SKM-1 treated with dmso at 0.1 percent for 144 hours (cell line): ENCODE data around the gene NABP1.

Experiments used
- DNase-seq: peaks from one replicate; lab custom pipeline; 2025; ENCODE audit not compliant: unreplicated experiment; lab: John Stamatoyannopoulos, UW

Gene NABP1

DNA sequence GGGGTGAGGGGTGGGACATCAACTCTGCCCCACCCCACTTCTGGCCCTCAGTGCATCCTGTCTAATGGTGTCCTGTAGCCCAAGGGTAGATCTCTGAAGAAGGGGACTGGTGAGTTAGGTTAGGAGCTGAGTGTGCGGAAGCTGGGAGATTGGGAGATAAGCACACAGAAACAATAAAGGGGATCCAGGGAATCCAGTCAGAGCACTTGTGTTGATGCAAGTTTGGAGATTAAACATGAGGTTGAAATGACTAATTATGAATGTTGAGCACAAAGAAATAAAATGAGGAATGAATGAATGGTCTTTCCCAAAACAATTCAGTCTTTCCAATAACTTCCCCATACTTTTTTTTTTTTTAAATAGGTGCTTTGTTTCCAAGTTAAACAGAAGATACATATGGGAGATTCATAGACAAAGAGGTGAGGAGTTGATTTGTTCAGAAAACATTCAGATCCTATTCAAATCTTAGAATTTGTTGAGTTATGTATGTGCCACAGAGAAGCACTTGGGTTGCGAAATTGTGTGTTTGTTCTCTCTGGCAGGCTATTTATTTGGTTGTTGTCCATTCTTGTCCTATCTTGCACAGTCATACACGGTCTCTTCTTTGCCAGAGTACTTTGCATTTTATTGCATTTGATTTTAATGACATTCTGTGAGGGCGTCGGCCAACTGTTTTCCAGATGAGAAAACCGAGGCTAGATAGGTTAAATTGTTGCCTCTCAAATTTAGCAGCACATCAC lies 31.6 kb upstream of the NABP1 start:
- no peak for DNase-seq

DNA sequence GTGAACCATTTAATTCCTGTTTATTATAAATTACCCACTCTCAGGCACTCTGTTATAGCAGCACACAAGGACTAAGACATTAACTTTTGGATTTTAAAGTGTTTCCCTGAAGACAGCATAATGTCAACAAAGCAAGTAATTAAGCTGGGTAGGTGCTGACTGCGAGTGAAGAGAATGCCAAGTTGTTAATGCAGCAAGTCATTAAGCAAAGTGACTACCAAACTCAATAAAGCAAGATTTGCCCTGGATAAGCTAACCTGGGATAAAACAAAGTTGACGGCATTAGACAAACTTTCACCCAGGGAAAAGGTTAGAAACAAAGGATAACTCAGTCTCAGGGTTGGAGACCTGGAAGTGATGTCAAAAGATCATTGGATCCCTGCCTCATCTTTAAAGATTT lies 28.4 kb upstream of the NABP1 start:
- DNase-seq = no peak

DNA sequence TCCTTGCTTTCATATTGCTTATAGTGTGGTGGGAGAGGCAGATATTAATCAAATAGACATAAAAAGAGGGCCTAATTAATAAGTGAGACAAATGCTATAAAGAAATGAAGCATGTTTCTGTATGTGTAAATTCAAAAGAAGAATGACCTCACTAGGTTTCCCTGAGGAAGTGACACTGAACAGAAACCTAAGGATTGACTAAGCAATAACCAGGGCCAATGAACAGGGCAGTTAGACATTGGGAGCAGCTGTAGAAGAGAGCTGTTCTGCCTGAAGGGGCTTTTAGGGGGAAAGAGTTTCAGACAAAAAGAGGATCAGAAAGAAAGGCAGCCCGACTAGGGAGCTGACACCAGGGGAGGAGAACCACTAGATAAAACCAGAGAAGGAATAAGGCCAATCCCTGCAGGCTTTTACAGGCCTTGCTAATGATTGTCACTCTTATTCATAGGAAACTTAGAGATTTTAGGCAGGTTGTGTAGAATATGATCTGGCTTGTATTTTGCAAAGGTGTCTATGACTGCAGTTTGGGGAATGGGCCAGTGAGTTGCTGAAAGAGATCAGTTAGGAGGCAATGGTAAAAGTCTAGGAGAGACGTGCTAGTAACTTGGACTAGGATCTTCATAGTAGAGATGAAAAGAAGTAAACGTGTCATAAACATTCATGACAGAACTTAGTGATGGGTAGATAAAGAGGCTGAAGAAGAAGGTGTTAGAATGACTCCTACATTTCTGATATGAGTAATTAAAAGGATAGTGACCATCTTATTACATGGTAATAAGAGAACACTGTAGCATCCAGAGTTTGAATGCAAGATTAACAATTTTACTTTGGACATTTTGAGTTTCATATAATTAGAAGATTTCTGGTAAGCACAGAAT lies 26.8 kb upstream of the NABP1 start:
- DNase-seq = no peak

DNA sequence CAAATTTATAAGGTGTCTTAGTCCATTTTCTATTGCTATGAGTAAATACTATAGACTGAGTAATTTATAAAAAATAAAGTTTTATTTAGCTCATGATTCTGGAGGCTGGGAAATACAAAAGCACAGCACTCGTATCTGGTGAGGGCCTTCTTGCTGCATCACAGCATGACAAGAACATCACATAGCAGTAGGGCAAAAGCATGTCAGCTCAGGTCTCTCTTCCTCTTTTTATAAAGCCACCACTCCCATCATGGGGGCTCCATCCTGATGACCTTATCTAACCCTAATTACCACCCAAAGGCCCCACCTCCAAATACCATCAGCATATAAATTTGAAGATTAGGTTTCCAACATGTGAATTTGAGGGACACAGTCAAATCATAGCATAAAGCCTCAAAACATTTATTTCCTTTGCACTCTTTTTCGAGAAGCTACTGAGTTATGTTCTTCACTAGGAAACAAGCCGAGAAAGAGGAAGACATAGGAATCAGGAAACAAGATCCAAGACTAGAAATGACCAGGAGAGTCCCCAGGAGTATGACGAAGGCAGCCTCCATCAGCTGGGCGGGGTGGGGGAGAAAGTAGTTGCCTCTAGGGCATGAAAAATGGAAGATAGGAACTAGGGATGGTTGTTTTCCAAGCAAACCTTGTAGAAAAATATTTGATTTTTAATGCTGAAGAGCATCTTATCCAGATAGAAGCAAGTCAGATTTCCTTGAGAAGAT lies 24.1 kb upstream of the NABP1 start:
- DNase-seq = no peak

DNA sequence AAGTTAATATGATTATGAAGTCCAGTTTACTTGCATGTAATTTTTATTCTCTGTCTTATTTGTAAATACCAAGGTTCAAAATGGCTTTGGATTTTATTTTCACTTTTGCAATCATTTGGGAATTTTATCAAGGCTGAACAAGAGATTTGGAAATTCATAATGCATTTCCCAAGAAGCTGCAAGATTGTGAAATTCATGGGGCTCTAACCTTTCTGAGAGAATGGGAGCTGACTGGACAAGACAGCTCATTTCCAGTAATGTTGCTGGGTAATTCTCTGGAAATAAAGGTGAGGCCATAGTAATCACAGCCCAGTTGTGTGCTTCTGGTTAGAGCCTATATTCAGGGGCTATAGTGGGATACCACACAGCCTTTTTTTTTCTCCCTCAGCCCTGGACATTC lies 21.5 kb upstream of the NABP1 start:
- DNase-seq = no peak

DNA sequence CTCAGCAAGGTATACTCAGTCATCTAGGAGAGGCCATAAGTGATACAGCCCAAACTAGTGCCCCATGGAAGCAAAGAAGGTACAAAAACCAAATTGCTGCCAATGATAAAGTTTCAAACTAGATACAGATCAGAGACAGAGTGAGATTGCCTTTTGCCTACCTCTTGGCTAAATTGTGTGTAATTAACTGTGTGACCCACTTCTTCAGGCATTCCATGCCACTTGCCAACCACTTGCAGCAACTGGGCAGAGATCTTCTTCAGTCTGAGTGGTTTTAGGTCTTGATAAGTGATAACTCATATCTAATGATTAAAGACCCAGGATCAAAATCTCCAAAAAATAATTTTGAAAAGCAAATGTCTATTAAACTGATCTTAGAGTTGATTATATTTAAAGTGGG lies 21.1 kb upstream of the NABP1 start:
- DNase-seq = no peak

DNA sequence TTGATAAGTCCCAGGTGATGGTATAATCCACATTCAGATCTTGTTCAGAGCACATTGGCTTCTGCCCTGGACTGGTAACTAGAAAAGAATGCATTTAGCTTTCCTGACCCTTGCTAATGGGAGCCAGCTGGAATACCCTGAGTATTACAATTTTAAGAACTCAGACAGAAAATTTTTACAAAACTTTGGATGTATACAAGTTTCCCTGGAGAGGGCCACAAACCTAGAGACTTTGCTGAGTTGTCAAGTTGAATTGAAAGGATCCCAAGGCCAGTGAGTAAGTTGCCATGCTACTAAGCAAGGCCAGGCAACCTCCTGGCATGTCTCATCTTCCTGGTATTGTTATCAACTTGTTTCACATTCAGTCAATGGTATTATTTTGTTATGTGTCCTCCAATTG lies 20.0 kb upstream of the NABP1 start:
- no peak for DNase-seq

DNA sequence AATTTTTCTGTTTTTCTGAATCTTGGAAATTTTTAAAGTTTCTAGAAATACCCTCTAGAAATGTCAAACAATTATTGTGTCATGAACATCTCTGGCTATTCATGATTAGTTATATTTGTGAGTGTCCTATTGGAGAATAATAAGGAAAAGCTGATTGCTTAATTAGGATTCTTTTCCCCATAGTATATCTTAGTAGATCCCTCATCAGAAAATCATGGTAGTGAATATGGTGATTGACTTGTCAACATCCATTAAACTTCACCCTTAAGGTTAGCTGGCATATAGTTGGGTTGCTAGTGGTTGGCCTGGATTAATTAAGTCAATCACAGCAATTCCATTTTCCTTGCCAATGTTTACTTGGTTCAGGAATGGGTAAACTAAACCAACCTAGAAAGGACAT lies 18.7 kb upstream of the NABP1 start:
- no peak for DNase-seq

DNA sequence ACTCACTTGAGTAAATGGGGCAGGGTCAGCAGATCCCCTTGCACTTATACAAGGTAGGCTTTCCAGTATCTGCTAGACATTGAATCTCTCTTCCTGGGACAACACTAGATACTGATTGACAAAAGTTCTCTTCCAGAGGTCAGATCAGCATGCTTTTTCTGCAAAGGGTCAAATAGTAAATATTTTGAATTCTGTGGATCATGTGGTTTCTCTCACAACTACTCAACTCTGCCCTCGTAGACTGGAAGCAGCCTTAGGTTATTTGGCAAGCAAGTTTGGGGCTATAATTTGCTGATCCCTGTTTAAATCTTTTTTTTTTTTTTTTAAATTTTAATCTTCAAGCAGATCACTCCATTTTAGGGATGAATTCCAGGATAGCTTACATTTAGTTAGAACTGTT lies 17.4 kb upstream of the NABP1 start:
- DNase-seq = no peak

DNA sequence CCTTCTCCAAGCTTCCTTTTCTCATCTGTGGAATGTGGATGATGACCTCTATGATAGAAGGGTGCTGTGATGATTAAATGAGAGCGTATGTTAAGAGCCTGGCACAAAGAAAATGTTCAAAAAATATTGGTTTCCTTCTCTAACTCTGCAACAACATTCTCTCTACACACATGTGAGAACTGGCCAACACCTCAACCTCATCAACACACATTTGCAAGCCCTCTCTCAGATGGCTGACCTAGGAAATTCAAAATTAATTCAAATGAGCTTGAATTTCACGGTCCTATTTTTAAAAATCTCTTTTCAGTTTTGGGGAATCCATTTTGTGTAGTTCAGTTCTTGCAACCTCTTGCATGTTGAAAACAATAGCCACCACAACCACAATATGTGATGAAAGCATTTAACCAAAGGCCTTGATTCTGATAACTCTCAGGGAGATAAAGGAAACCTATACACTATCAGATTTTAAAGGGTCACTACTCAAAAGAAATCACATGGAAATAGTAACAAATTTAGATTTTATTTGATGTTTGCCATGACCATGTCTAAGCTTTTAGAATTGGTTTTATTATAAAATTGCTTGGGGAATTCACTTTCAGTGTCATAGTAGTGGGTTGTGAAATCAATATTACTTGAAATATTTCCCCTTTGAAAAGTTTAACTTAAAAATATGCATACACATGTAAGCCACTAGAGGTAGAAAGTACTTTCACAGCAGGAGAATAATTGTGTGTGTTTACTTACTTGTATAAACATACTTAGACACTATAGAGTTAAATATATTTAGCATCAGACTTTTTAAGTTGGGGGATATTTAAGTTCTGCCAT lies 16.6 kb upstream of the NABP1 start:
- DNase-seq = no peak

DNA sequence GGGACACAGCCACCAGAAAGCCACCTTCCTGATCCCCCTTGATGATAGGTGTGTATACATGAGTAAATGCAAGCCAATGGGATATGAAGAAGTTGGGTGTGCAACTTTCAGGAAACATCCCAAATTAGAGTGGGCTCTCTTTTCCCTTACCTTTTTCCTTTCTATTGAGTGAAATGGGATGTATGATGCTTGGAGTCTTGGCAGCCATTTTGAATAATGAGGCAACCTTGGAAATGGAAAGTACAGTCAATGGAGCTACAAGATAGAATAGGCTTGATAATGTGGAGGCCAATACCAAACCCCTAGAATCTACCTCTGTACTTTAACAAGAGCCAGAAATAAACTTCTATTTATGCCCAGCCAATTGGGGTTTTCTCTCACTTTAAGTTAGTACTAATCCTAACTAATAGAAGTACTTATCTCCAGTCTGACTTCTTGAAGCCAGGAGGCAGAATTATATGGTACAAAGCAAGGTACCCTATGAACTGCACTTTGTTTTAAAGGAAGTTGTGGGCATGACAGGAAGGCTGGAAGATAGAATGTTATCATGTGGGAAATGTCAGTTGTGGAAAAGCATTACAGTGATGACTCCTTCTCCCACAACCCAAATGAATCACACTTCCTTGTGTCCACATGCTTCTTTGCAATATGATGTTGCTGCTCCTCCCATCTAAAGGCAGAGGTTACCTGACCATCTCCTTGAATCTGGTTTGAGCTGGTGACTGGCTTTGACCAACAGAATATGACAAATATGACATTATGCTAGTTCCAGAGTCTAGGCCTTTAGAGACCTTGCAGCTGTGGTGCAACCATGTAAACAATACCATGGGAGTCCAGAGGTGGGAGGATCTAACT lies 12.9 kb upstream of the NABP1 start:
- no peak for DNase-seq

DNA sequence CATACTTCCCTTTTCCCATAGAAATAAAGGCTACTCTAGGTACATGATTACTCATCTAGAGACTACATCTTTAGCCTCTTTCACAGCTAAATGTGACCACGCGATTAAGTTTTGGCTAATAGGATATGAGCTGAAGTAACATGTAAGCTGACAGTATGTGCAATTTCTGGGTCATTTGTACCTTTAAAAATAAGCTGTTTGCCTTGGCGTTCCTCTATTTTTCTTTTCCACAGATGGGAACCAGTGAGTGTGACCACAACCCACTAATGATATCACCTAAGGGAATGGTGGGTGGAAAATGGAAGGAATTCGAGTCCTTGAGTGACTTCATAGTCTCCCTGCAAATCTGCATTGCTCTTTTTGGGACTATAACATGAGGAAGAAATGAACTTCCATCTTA lies 11.7 kb upstream of the NABP1 start:
- no peak for DNase-seq

DNA sequence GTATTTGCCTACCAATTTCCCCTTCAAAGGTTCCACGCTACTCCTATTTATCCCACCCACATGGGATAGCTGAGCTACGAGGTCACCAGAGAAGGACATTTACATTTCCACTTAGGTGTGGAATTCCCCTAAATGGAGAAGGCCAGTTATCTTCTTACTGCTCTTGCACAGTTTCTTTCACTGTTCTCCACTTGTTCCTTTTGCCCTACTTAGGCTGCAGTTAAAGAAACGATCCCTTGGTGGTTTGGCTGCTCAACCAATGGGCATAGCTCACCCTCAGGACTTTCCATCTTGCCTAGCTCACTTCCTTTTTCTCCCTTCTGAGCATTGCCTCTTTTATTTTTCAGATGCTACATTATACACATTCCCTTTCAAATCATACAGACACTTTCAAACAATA lies 11.2 kb upstream of the NABP1 start:
- DNase-seq = peak; percentile 76

DNA sequence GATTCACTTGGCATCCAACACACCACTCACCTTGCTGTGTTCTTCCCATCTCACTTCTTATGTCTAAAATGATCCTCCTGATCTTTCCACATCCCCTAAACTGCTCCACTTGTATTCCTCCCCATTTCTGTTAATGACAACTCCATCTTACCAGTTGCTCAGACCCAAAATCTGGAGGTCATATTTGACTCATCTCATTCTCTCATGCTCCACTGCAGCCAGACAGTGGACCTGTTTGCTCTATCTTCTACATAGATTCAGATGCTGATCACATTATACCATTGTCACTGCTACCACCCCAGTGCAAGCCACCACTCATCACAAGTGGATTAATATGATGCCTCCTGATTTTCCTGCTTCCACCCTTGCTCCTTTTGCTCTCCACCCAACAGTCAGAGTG lies 7.9 kb upstream of the NABP1 start:
- no peak for DNase-seq

DNA sequence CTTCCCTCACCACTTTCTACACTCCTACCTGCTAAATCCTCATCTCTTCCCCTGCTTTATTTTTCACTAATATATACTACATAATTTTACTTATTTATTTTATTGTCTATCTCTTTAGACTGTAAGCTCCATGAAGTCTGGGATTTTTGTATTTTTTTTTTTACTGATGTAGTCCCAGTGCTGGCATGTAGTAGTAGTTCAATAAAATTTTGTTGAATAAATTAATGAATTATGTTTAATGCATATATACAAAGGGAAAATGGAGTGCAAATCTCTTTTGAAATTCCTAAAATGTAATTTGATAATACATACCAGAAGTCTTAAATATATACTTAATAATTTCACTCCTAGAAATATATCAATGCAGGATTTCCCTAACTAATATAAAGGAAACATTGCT lies 7.1 kb upstream of the NABP1 start:
- no peak for DNase-seq

DNA sequence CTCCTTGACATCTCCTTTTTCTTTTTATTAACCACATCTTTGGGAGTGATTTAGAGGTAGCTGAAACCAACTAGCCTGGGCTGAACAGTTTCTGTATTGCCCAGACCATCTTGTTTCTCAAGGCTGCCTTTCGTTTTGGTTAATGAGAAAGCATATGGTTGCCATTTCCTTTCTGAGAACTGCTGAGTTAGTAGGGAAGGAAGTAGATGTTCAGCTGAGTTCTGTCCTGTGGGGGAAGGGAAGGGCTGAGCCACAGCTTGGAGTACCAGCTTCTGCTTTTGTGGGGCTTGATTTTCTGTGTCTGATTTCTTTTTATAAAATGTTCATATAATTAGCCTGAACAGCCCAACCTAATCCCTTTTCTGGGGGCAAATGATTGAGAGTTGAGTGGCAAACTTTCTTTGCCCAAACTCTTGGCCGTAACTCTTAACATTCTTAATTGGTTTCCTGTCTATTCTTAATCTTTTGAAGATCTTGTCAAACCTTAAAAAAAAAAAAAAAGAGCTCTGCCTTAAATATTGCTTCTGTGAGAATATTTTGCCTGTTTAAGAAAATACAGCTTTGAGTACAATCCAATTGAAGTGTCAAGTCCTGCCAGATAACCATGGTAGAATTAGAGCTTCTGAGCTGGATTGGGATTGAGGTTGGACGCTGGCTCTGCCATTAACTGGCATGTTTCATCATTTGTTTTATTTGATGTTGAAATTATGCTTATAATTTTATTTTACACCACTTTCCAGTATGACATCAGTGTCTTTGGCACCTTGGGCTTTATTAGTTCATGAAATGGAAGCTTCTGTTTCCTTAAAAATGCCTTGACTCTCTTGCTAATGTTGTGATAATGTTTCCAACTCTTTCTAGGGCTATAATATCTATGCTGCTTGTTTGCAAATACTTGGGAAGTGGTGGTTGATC lies 1.9 kb upstream of the NABP1 start:
- peak; percentile 96 for DNase-seq

DNA sequence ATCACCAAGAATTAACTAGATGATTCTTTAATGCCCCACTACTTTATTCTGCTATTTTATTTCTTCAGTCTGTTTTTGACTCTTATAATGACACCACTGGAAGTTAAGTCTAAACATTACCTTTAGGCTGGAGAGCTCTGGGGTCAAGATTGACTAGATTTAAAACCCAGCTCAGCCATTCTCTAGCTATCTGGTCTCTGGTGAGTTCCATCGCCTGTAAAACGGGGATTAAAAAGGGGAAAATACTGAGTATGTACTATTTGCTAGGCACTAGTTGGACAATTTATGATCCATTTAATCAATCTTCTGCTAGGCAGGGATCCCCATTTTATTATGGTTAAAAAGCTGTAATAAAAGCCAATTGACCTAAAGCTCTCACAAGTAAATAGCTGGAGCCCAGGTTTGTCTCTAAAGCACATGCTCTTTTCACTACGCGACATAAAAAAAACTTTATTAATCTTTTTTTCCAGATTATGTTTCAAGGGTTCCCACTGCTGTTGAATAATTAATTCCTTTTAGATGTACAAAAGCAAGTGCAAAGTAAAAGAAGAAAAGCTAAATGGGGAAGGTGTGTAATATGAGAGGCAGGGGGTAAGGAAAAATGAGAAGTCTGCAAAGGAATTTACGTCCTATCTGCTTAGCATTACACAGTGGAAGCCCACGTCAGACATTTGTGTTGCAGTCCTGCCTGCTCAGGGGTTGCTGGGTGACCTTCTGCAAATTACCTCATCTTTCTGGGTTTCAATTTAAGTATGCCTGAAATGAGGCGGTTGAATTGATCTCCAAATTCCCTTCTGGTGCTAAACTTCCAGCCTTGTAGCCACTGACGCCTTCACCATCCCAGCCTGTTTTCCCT lies 918 bp upstream of the NABP1 start:
- DNase-seq = peak; percentile 70

DNA sequence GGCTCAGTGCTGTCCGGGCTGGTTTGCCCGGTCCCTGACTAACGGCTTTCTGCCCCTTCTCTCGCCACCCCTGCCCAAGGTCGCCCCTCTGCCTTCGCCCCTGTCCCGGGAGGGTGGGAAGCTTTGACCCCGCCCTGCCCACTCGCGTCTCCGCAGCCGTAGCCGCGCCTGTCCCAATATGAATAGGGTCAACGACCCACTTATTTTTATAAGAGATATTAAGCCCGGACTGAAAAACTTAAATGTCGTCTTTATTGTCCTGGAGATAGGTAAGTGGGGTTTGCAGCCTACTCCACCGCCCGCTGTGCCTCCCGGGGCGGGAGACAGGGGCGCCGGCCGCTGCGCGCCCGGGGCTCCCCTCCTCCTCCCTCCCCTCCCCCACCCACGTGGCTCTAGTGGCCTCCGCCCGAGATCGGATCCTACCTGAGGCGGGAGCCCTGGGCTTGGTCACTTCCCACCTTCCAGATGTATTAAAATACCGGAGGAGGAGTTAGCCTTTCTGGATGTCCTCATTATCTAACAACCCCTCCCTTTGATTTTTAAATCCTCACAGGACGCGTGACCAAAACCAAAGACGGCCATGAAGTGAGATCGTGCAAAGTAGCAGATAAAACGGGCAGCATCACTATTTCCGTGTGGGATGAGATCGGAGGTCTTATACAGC lies 633 bp downstream of the NABP1 start:
- DNase-seq = peak; percentile 26
